ENCODE results near the gene PRKN.

GRCh38 chr6:162631546-162631945, 96.0 kb downstream of the PRKN start:
- no peak for TF ChIP-seq FOXM1 (IDR thresholded peaks at IDR 0.05; ENCODE audit: borderline replicate concordance)
- TF ChIP-seq NFRKB (IDR thresholded peaks at IDR 0.05), result no peak
- TF ChIP-seq PKNOX1 (IDR thresholded peaks at IDR 0.05), result no peak
- TF ChIP-seq FOXA1 (IDR thresholded peaks at IDR 0.05), result no peak
- no peak for TF ChIP-seq SP1 (IDR thresholded peaks at IDR 0.05)
- no peak for TF ChIP-seq FOXK2 (IDR thresholded peaks at IDR 0.05)
- TF ChIP-seq TARDBP (IDR thresholded peaks at IDR 0.05), result no peak
- no peak for TF ChIP-seq L3MBTL2 (conservative IDR thresholded peaks at IDR 0.05)
- no peak for TF ChIP-seq LEF1 (IDR thresholded peaks at IDR 0.05; ENCODE audit: borderline replicate concordance)

Data from HEK293T (cell line).